HepG2 (cell line): ENCODE data around the gene UNC5A. TPM values are rescaled to one million over a fixed set of nuclear protein-coding genes. Genes with fewer than 3 reads are reported as not detected.

Experiments used
- ATF6 ChIP-seq: sonication (generic); formaldehyde crosslinking; conservative IDR thresholded peaks from 2 replicates; pipeline ENCODE4 v1.4.0; 2020; ENCODE audit warnings: missing genetic modification reagents
- CEBPB ChIP-seq: IDR thresholded peaks from 2 replicates; pipeline ENCODE4 v1.6.1; 2011; ENCODE audit warnings: low read depth, low read length, improper control_type of control experiment, borderline replicate concordance
- ETV6 ChIP-seq: sonication (generic); formaldehyde crosslinking; conservative IDR thresholded peaks from 2 replicates; pipeline ENCODE4 v1.4.0; 2020; ENCODE audit warnings: missing genetic modification reagents
- HIVEP1 ChIP-seq: sonication (generic); formaldehyde crosslinking; IDR thresholded peaks from 2 replicates; pipeline ENCODE4 v1.4.0; 2020; ENCODE audit warnings: mild to moderate bottlenecking, missing genetic modification reagents
- JUNB ChIP-seq: sonication (generic); formaldehyde crosslinking; IDR thresholded peaks from 2 replicates; pipeline ENCODE4 v1.8.0; 2022; ENCODE audit warnings: missing genetic modification reagents, mild to moderate bottlenecking, borderline replicate concordance
- KAT8 ChIP-seq: IDR thresholded peaks from 2 replicates; pipeline ENCODE4 v1.6.1; 2016; ENCODE audit warnings: missing genetic modification reagents, missing compliant biosample characterization
- KDM5B ChIP-seq: sonication (generic); formaldehyde crosslinking; IDR thresholded peaks from 2 replicates; pipeline ENCODE4 v1.4.0; 2020; ENCODE audit warnings: missing genetic modification reagents, mild to moderate bottlenecking, borderline replicate concordance
- KDM6A ChIP-seq: IDR thresholded peaks from 2 replicates; pipeline ENCODE4 v1.6.1; 2016; ENCODE audit warnings: low read depth
- MEIS2 ChIP-seq: sonication (generic); formaldehyde crosslinking; IDR thresholded peaks from 2 replicates; pipeline ENCODE4 v1.9.0; 2021; ENCODE audit warnings: mild to moderate bottlenecking, missing genetic modification reagents
- MYC ChIP-seq: sonication (generic); formaldehyde crosslinking; IDR thresholded peaks from 2 replicates; pipeline ENCODE4 v1.9.0; 2021; ENCODE audit warnings: missing genetic modification reagents, borderline replicate concordance
- PREB ChIP-seq: sonication (generic); formaldehyde crosslinking; IDR thresholded peaks from 2 replicates; pipeline ENCODE4 v1.4.0; 2020; ENCODE audit warnings: missing genetic modification reagents
- RAD21 ChIP-seq: fragments of 450-650 bp; formaldehyde crosslinking; IDR thresholded peaks from 2 replicates; pipeline ENCODE4 v1.5.0; 2020; ENCODE audit warnings: mild to moderate bottlenecking
- SAFB2 ChIP-seq: sonication (generic); formaldehyde crosslinking; IDR thresholded peaks from 2 replicates; pipeline ENCODE4 v1.5.1; 2020; ENCODE audit warnings: missing genetic modification reagents, low read depth, mild to moderate bottlenecking, borderline replicate concordance
- STAG1 ChIP-seq: sonication (generic); formaldehyde crosslinking; IDR thresholded peaks from 2 replicates; pipeline ENCODE4 v1.4.0; 2020; ENCODE audit warnings: missing genetic modification reagents
- ZFAT ChIP-seq: sonication (generic); formaldehyde crosslinking; conservative IDR thresholded peaks from 2 replicates; pipeline ENCODE4 v1.8.1; 2023; ENCODE audit warnings: missing genetic modification reagents, inconsistent platforms
- ZFP41 ChIP-seq: sonication (generic); formaldehyde crosslinking; IDR thresholded peaks from 2 replicates; pipeline ENCODE4 v1.4.0; 2020; ENCODE audit warnings: mild to moderate bottlenecking, missing genetic modification reagents, borderline replicate concordance
- ZKSCAN1 ChIP-seq: fragments of 150-350 bp; IDR thresholded peaks from 2 replicates; pipeline ENCODE4 v1.6.1; 2014; ENCODE audit warnings: low read length
- ZNF430 ChIP-seq: sonication (generic); formaldehyde crosslinking; IDR thresholded peaks from 2 replicates; pipeline ENCODE4 v1.9.0; 2021; ENCODE audit warnings: mild to moderate bottlenecking, missing genetic modification reagents
- ZNF572 ChIP-seq: sonication (generic); formaldehyde crosslinking; IDR thresholded peaks from 2 replicates; pipeline ENCODE4 v1.5.1; 2020; ENCODE audit warnings: mild to moderate bottlenecking, missing genetic modification reagents
- ZSCAN31 ChIP-seq: sonication (generic); formaldehyde crosslinking; IDR thresholded peaks from 2 replicates; pipeline ENCODE4 v1.5.0; 2020; ENCODE audit warnings: low read depth, mild to moderate bottlenecking, missing genetic modification reagents
- polyA plus RNA-seq, 8 experiments: library from polyadenylated mRNA; depleted of rRNA in 3 of 8; stranded (reverse) in 7 of 8; unstranded in 1 of 8; fragments of >200 nt; fragmentation: Illumina TruSeq in 4 of 8; extraction: Trizol in 4 of 8; gene quantifications; 2 replicates each; pipeline versions ENCODE4 v1.2.1 to v1.2.3, GENCODE V29; 2011 to 2016; ENCODE audit warnings: low read depth in 4 of 8, missing spikeins in 1 of 8, mixed read lengths in 1 of 8; ENCODE audit not compliant: insufficient read depth in 1 of 8
- total RNA-seq, 5 experiments: library from RNA; depleted of rRNA; stranded (reverse); fragments of >200 nt; fragmentation: Illumina TruSeq; extraction: Trizol; gene quantifications; 2 replicates each; pipeline ENCODE4 v1.2.3, GENCODE V29; 2016; ENCODE audit warnings: low read depth in 1 of 5
- TF ChIP-seq, protein P1 (sequence below): IDR thresholded peaks from 2 replicates; pipeline ENCODE4 v1.6.1; 2016; ENCODE audit warnings: missing compliant biosample characterization, missing genetic modification reagents, borderline replicate concordance
- TF ChIP-seq, protein P2 (sequence below): IDR thresholded peaks from 2 replicates; pipeline ENCODE4 v1.6.1; 2018; ENCODE audit warnings: missing genetic modification reagents, mild to moderate bottlenecking, missing compliant biosample characterization
- TF ChIP-seq, protein P3 (sequence below): sonication (generic); formaldehyde crosslinking; IDR thresholded peaks from 2 replicates; pipeline ENCODE4 v1.8.0; 2022; ENCODE audit warnings: mild to moderate bottlenecking, missing genetic modification reagents, borderline replicate concordance

The UNC5A gene
- total and polyA plus RNA-seq, 2 of the 13 experiments (the other 11 are each of a cell fraction or from before 2014, with no cell fraction given): not detected

GRCh38 chr5:176812269-176813259 is 2.2 kb downstream of the UNC5A start (continued):
- no peak for TF ChIP-seq ATF6 (CRISPR knock-in tag)
- TF ChIP-seq ETV6 (CRISPR knock-in tag): no peak
- no peak for TF ChIP-seq ZFP41 (CRISPR knock-in tag)
- TF ChIP-seq, protein P1, sequence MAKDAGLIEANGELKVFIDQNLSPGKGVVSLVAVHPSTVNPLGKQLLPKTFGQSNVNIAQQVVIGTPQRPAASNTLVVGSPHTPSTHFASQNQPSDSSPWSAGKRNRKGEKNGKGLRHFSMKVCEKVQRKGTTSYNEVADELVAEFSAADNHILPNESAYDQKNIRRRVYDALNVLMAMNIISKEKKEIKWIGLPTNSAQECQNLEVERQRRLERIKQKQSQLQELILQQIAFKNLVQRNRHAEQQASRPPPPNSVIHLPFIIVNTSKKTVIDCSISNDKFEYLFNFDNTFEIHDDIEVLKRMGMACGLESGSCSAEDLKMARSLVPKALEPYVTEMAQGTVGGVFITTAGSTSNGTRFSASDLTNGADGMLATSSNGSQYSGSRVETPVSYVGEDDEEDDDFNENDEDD (CRISPR knock-in tag): 0 out of 2 replicates have a peak, but pooled peaks have one; percentile 14
- TF ChIP-seq, protein P2, sequence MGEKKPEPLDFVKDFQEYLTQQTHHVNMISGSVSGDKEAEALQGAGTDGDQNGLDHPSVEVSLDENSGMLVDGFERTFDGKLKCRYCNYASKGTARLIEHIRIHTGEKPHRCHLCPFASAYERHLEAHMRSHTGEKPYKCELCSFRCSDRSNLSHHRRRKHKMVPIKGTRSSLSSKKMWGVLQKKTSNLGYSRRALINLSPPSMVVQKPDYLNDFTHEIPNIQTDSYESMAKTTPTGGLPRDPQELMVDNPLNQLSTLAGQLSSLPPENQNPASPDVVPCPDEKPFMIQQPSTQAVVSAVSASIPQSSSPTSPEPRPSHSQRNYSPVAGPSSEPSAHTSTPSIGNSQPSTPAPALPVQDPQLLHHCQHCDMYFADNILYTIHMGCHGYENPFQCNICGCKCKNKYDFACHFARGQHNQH: no peak
- TF ChIP-seq MYC (CRISPR knock-in tag): peak; percentile 52; the same call in 1 of the 2 replicates
- TF ChIP-seq, protein P3, sequence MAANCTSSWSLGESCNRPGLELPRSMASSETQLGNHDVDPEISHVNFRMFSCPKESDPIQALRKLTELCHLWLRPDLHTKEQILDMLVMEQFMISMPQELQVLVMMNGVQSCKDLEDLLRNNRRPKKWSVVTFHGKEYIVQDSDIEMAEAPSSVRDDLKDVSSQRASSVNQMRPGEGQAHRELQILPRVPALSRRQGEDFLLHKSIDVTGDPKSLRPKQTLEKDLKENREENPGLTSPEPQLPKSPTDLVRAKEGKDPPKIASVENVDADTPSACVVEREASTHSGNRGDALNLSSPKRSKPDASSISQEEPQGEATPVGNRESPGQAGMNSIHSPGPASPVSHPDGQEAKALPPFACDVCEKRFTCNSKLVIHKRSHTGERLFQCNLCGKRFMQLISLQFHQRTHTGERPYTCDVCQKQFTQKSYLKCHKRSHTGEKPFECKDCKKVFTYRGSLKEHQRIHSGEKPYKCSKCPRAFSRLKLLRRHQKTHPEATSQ (CRISPR knock-in tag): no peak
- TF ChIP-seq KAT8: no peak
- peak; percentile 80 for TF ChIP-seq STAG1 (CRISPR knock-in tag)
- TF ChIP-seq ZSCAN31 (CRISPR knock-in tag): no peak
- TF ChIP-seq ZNF572 (CRISPR knock-in tag): no peak
- peak; percentile 88 for TF ChIP-seq RAD21 (CRISPR knock-in tag)
- TF ChIP-seq PREB (CRISPR knock-in tag): no peak
- TF ChIP-seq ZFAT (CRISPR knock-in tag): no peak
- TF ChIP-seq CEBPB: peak; percentile 43; the same call in 1 of the 2 replicates
- no peak for TF ChIP-seq ZNF430 (CRISPR knock-in tag)
- no peak for TF ChIP-seq KDM6A
- no peak for TF ChIP-seq SAFB2 (CRISPR knock-in tag)
- no peak for TF ChIP-seq HIVEP1
- 0 out of 2 replicates have a peak, but pooled peaks have one; percentile 47 for TF ChIP-seq KDM5B (CRISPR knock-in tag)
- TF ChIP-seq ZKSCAN1: no peak
- no peak for TF ChIP-seq JUNB
- TF ChIP-seq MEIS2 (CRISPR knock-in tag): peak; percentile 59; the same call in 1 of the 2 replicates
